ENCODE measurements around the gene PCDH9. TPM values are rescaled to one million over a fixed set of nuclear protein-coding genes. Genes with fewer than 3 reads are reported as not detected.

The PCDH9 gene
- total RNA-seq, 1 donor from 2014 or later: 3.7 TPM

GRCh38 chr13:66345971-66346370 is 884.2 kb downstream of the PCDH9 start:
- Histone ChIP-seq H3K4me1 (no peaks in the 10 kb centered on the region), H3K9me3 (no peaks in the 10 kb centered on the region), H3K4me3 (no peak overlapping the region), H3K27me3 (no peaks in the 10 kb centered on the region), H3K36me3 (no peaks in the 10 kb centered on the region), H3K27ac (no peak overlapping the region)
- intact Hi-C loops (cut with DNase I): no loop called here
- no peak for DNase-seq (ENCODE audit: extremely low spot score in 2 of 2)
- TF ChIP-seq POLR2AphosphoS5 (IDR thresholded peaks at IDR 0.05; ENCODE audit: insufficient read depth in 1 of 2, low read depth in 1 of 2) (no peak), CTCF (IDR thresholded peaks at IDR 0.05) (no peak), POLR2A (IDR thresholded peaks at IDR 0.05) (no peak)

- DNase-seq (ENCODE audit: extremely low spot score in 2 of 2): no peak
- no peak overlapping the region for H3K27ac ChIP-seq
These were observed 884.7 kb downstream of the PCDH9 start for GRCh38 chr13:66345518-66345810.

GRCh38 chr13:66344805-66345517 is 885.2 kb downstream of the PCDH9 start:
- TF ChIP-seq CTCF (IDR thresholded peaks at IDR 0.05) (no peak), POLR2AphosphoS5 (IDR thresholded peaks at IDR 0.05; ENCODE audit: insufficient read depth in 1 of 2, low read depth in 1 of 2) (no peak), POLR2A (IDR thresholded peaks at IDR 0.05) (no peak)
- intact Hi-C loops (cut with DNase I): no loop called here
- H3K9me3 ChIP-seq: no peaks in the 10 kb centered on the region
- H3K4me3 ChIP-seq: no peak overlapping the region
- no peaks in the 10 kb centered on the region for H3K4me1 ChIP-seq
- H3K27ac ChIP-seq: no peak overlapping the region
- H3K27me3 ChIP-seq: no peaks in the 10 kb centered on the region
- DNase-seq (ENCODE audit: extremely low spot score in 2 of 2): no peak
- H3K36me3 ChIP-seq: no peaks in the 10 kb centered on the region

More at GRCh38 chr13:66345518-66345810, 884.7 kb downstream of the PCDH9 start:
- intact Hi-C loops (cut with DNase I): no loop called here
- no peak overlapping the region for H3K4me3 ChIP-seq
- no peaks in the 10 kb centered on the region for H3K9me3 ChIP-seq
- TF ChIP-seq POLR2AphosphoS5 (IDR thresholded peaks at IDR 0.05; ENCODE audit: insufficient read depth in 1 of 2, low read depth in 1 of 2) (no peak), CTCF (IDR thresholded peaks at IDR 0.05) (no peak), POLR2A (IDR thresholded peaks at IDR 0.05) (no peak)
- no peaks in the 10 kb centered on the region for H3K36me3 ChIP-seq
- H3K27me3 ChIP-seq: no peaks in the 10 kb centered on the region
- no peaks in the 10 kb centered on the region for H3K4me1 ChIP-seq

- Histone ChIP-seq H3K4me3 (no peak overlapping the region), H3K27ac (no peak overlapping the region), H3K27me3 (no peaks in the 10 kb centered on the region), H3K36me3 (no peaks in the 10 kb centered on the region), H3K9me3 (no peaks in the 10 kb centered on the region), H3K4me1 (no peaks in the 10 kb centered on the region)
- TF ChIP-seq POLR2AphosphoS5 (IDR thresholded peaks at IDR 0.05; ENCODE audit: insufficient read depth in 1 of 2, low read depth in 1 of 2): no peak
- no peak for TF ChIP-seq CTCF (IDR thresholded peaks at IDR 0.05)
- TF ChIP-seq POLR2A (IDR thresholded peaks at IDR 0.05): no peak
- intact Hi-C loops (cut with DNase I): no loop called here
- no peak for DNase-seq (ENCODE audit: extremely low spot score in 2 of 2)
These were observed 886.8 kb downstream of the PCDH9 start for GRCh38 chr13:66343224-66343828.
